Measurements from ENCODE around the gene GALNT11. TPM values are rescaled to one million over a fixed set of nuclear protein-coding genes. Genes with fewer than 3 reads are reported as not detected.

Gene GALNT11
- total RNA-seq, 4 donors from 2014 or later: 19.4 to 42.9 (median 27.2) TPM

DNA sequence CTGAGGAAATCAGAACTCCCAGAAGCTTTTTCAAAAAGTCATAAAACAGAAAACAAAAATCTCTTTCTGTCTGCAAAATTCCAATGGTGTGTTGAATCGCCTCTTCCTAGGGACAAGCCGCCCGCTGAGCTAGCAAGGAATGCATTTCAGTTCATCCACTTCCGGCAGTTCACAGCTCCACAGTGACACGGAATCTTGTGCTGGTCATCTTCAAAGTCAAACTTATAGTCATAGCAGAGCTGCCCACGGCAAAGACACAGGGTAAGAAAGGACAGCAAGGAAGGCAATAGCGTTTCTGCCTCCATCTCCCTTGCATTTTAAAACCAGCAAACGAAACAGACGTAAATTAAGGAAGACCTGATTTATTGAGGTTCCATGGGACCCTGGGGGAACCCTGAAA is 111.2 kb downstream of the GALNT11 start:
- Histone ChIP-seq H3K9me3 (no peaks in the 10 kb centered on the region), H3K4me3 (no peak overlapping the region), H3K36me3 (peaks cover 0 to 78% (median 0%) of the 10 kb centered on the region in 3 donors), H3K27ac (no peak overlapping the region), H3K27me3 (no peaks in the 10 kb centered on the region), H3K4me1 (no peaks in the 10 kb centered on the region)
- DNase-seq: no peak
- TF ChIP-seq POLR2A (IDR thresholded peaks at IDR 0.05): no peak

DNA sequence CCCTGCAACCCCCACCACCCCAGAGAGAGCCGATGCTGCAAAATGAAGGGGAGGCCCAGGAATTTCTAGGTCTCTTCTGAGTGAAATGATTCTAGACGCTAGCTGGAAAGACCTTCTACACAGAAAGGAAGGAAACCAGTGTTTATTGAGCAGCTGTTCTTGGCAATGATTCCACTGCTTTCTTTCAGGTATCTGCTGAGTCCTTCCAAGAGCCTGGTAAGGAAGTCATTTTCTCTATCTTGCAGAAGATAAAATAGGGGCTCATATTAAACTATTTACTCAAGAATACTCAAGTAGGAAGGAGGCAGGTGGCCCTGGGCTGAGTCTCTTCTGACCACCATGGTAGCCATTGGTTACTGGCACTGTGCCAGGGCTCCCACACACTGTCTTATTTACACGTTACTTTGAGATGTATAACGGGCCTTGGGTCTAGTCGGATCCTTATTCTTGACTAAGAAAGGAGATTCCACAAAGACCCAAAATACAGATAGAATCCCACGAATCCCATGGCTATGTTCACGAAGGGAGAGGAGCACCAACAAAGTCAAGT is 112.1 kb downstream of the GALNT11 start:
- H3K27ac ChIP-seq: no peak overlapping the region
- H3K4me1 ChIP-seq: no peaks in the 10 kb centered on the region
- DNase-seq: no peak
- TF ChIP-seq POLR2A (IDR thresholded peaks at IDR 0.05) (no peak), CTCF (IDR thresholded peaks at IDR 0.05) (no peak)
- H3K4me3 ChIP-seq: no peak overlapping the region
- H3K27me3 ChIP-seq: no peaks in the 10 kb centered on the region
- H3K36me3 ChIP-seq: peaks cover 0 to 77% (median 3%) of the 10 kb centered on the region in 3 donors
- H3K9me3 ChIP-seq: no peaks in the 10 kb centered on the region

GRCh38 chr7:152140067-152140466 is 114.6 kb downstream of the GALNT11 start:
- H3K9me3 ChIP-seq: no peaks in the 10 kb centered on the region

GRCh38 chr7:152140560-152140959 is 115.1 kb downstream of the GALNT11 start:
- H3K27ac ChIP-seq: no peak overlapping the region
- TF ChIP-seq POLR2A (IDR thresholded peaks at IDR 0.05) (no peak), CTCF (IDR thresholded peaks at IDR 0.05) (no peak)
- H3K9me3 ChIP-seq: no peaks in the 10 kb centered on the region
- DNase-seq: no peak
- no peaks in the 10 kb centered on the region for H3K27me3 ChIP-seq
- H3K36me3 ChIP-seq: peaks cover 0 to 92% (median 3%) of the 10 kb centered on the region in 3 donors
- H3K4me1 ChIP-seq: no peaks in the 10 kb centered on the region
- H3K4me3 ChIP-seq: no peak overlapping the region

More at GRCh38 chr7:152140067-152140466, 114.6 kb downstream of the GALNT11 start:
- H3K27me3 ChIP-seq: no peaks in the 10 kb centered on the region
- no peak for DNase-seq
- H3K4me1 ChIP-seq: no peaks in the 10 kb centered on the region
- TF ChIP-seq CTCF (IDR thresholded peaks at IDR 0.05): no peak
- no peak for TF ChIP-seq POLR2A (IDR thresholded peaks at IDR 0.05)
- no peak overlapping the region for H3K27ac ChIP-seq
- H3K4me3 ChIP-seq: no peak overlapping the region
- H3K36me3 ChIP-seq: peaks cover 0 to 87% (median 3%) of the 10 kb centered on the region in 3 donors

DNA sequence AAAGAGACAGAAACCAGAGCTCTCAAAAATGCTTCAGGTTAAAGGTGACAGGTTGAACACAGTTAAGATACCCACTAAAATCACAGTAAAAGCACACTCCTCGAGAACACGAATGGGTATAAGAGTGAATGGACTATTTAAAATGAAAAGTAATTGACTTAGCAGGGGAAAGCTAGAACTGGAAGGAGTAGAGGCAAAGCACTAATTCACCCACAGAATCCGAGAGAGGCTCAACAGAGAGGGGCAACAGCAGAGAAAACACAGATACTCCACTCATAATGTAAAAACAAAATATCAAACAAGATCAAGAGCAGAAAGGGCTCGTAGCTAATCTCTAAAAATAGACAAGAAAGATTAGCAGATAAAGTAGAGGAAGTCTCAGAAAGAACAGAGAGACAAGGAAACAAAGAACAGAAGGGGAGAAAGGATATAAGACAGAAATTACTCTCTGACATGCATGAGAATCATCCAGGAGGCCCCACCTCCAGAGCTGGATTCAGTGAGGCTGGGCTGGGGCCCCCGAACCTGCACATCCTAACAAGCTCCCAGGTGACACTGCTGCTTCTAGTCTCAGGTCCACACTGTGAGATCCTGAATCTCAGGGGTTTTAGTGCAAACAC is 117.6 kb downstream of the GALNT11 start:
- no peaks in the 10 kb centered on the region for H3K4me1 ChIP-seq
- H3K27ac ChIP-seq: peak overlapping the region in 1 of 4 donors; percentile 6
- H3K9me3 ChIP-seq: no peaks in the 10 kb centered on the region
- TF ChIP-seq CTCF (IDR thresholded peaks at IDR 0.05): no peak
- no peak for TF ChIP-seq POLR2A (IDR thresholded peaks at IDR 0.05)
- no peaks in the 10 kb centered on the region for H3K27me3 ChIP-seq
- no peak overlapping the region for H3K4me3 ChIP-seq
- H3K36me3 ChIP-seq: peaks cover 0 to 96% (median 3%) of the 10 kb centered on the region in 3 donors
- no peak for DNase-seq

DNA sequence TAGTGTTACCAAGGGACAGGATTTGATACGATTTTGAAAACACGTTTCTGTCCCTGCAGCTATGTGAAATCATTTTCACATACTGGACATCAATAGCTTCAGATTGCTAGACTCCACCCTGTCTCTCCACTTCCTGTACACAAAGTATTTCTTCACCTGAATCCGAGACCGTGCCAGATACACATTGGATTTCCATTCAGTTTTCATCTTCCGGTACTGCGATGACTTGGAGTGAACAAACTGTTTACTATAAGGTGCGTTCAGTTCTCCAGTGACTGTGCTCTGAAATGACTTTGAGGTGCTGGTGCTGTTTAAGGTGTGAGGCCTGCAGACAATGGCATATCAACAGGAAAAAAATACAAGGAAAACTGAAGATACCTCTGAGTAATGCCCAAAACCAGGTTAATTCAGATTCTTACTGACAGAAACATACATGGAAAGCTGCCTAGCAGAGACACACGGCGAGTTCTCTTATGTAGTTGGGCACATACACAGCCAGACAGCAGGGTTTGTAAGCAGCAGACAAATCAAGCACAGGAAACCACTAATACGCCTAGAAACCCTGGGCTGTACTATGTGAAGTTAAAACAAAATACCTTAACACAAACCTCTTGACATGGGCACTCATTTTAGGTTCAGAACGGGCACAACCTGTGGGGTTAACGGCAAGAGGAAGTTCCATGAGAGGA is 119.2 kb downstream of the GALNT11 start:
- Histone ChIP-seq H3K27ac (peak overlapping the region in 3 of 4 donors; percentile 9 to 42 (median 19)), H3K9me3 (no peaks in the 10 kb centered on the region), H3K36me3 (peaks cover 0 to 96% (median 3%) of the 10 kb centered on the region in 3 donors), H3K27me3 (no peaks in the 10 kb centered on the region), H3K4me3 (no peak overlapping the region), H3K4me1 (no peaks in the 10 kb centered on the region)
- no peak for DNase-seq
- TF ChIP-seq CTCF (IDR thresholded peaks at IDR 0.05) (no peak), POLR2A (IDR thresholded peaks at IDR 0.05) (no peak)

Measured in Peyer's patch (tissue), 4 donors.